Activated CD8-positive, alpha-beta memory T cell treated with anti-CD3 and anti-CD28 coated beads, Interleukin-2, amount 10 ng/mL, durations not matched to agents 7 days and 5 days (primary cell): ENCODE data around the gene FBLN5. TPM values are rescaled to one million over a fixed set of nuclear protein-coding genes. Genes with fewer than 3 reads are reported as not detected.
A peak's percentile ranks its signal among the peaks of the same experiment; 100 is the strongest.
"Not testable (repeated sequence)": the region's sequence is repeated elsewhere in the genome, so short reads cannot be mapped to it uniquely, and the experiment has no call there.

Experiments used
- ATAC-seq: fragments of 150-1000 bp; cut with Tn5 transposase; one replicate; pipeline ENCODE4 v1.10.0; 2021; ENCODE audit warnings: moderate library complexity
- CTCF ChIA-PET: fragments of 350-600 bp; sonication (Branson Sonifier 250); formaldehyde crosslinking; loops from one replicate; lab custom pipeline; 2021; ENCODE audit warnings: antibody characterized with exemption; lab: Charles Lee
- DNase-seq: peaks from one replicate; pipeline ENCODE4 v3.0.0-alpha.2; 2020
- H3K27ac Mint-ChIP-seq: one replicate; pipeline ENCODE4 v1.8.0; 2021; ENCODE audit warnings: mild to moderate bottlenecking, mixed read lengths
- H3K27me3 Mint-ChIP-seq: one replicate; pipeline ENCODE4 v1.8.0; 2021; ENCODE audit warnings: mixed read lengths
- H3K36me3 Mint-ChIP-seq: one replicate; pipeline ENCODE4 v1.8.0; 2021; ENCODE audit warnings: mild to moderate bottlenecking, mixed read lengths
- H3K4me1 Mint-ChIP-seq: one replicate; pipeline ENCODE4 v1.8.0; 2021; ENCODE audit warnings: mixed read lengths
- H3K4me3 Mint-ChIP-seq: one replicate; pipeline ENCODE4 v1.8.0; 2021; ENCODE audit warnings: mild to moderate bottlenecking, moderate library complexity, mixed read lengths
- H3K9me3 Mint-ChIP-seq: one replicate; pipeline ENCODE4 v1.8.0; 2022; ENCODE audit warnings: low read depth, mixed read lengths
- total RNA-seq, 2 experiments: library from RNA; stranded (reverse); gene quantifications; one replicate each; pipeline ENCODE4 v1.2.3, GENCODE V29; 2021

FBLN5 gene
- total RNA-seq, 2 experiments from 2014 or later, result 0.23 to 0.73 TPM

- H3K4me1 Mint-ChIP-seq, result peaks cover 30% of the 10 kb centered on the region
- CTCF ChIA-PET, result no interaction called here
Measured at GRCh38 chr14:91854327-91854934, 93.1 kb downstream of the FBLN5 start.

GRCh38 chr14:91851563-91851962, 95.9 kb downstream of the FBLN5 start:
- peaks cover 43% of the 10 kb centered on the region for H3K36me3 Mint-ChIP-seq
- CTCF ChIA-PET, result no interaction called here
- no peak overlapping the region for H3K4me3 Mint-ChIP-seq
- no peaks in the 10 kb centered on the region for H3K27me3 Mint-ChIP-seq
- H3K4me1 Mint-ChIP-seq, result peaks cover 12% of the 10 kb centered on the region
- peaks cover 3% of the 10 kb centered on the region for H3K9me3 Mint-ChIP-seq
- no peak for ATAC-seq
- no peak for DNase-seq
- no peak overlapping the region for H3K27ac Mint-ChIP-seq

More at GRCh38 chr14:91854327-91854934, 93.1 kb downstream of the FBLN5 start:
- no peak for DNase-seq
- Mint-ChIP-seq H3K4me3 (no peak overlapping the region), H3K9me3 (no peaks in the 10 kb centered on the region), H3K27ac (no peak overlapping the region), H3K36me3 (peaks cover 49% of the 10 kb centered on the region), H3K27me3 (no peaks in the 10 kb centered on the region)
- ATAC-seq, result no peak

- CTCF ChIA-PET, result no interaction called here
- ATAC-seq (no peak), DNase-seq (no peak)
- Mint-ChIP-seq H3K27ac (no peak overlapping the region), H3K36me3 (peaks cover 39% of the 10 kb centered on the region), H3K4me3 (no peak overlapping the region), H3K27me3 (no peaks in the 10 kb centered on the region), H3K9me3 (peaks cover 3% of the 10 kb centered on the region), H3K4me1 (no peaks in the 10 kb centered on the region)
Measured at GRCh38 chr14:91848504-91849001, 98.9 kb downstream of the FBLN5 start.

GRCh38 chr14:91847693-91848092, 99.8 kb downstream of the FBLN5 start:
- Mint-ChIP-seq H3K9me3 (peaks cover 3% of the 10 kb centered on the region), H3K36me3 (peaks cover 37% of the 10 kb centered on the region), H3K4me3 (no peak overlapping the region), H3K27ac (no peak overlapping the region), H3K4me1 (no peaks in the 10 kb centered on the region), H3K27me3 (no peaks in the 10 kb centered on the region)
- ATAC-seq, result no peak
- CTCF ChIA-PET, result no interaction called here
- no peak for DNase-seq

- Mint-ChIP-seq H3K27me3 (no peaks in the 10 kb centered on the region), H3K9me3 (peaks cover 3% of the 10 kb centered on the region), H3K36me3 (peaks cover 41% of the 10 kb centered on the region), H3K4me3 (no peak overlapping the region), H3K27ac (no peak overlapping the region), H3K4me1 (no peaks in the 10 kb centered on the region)
- DNase-seq, result no peak
- CTCF ChIA-PET, result interaction anchor here (1.2 to 1.6 kb wide), 2 partner anchors 18 to 22 kb away, joined by 3 to 5 read pairs; partner anchors contain the start of gene TC2N
- ATAC-seq, result no peak
Measured at GRCh38 chr14:91845652-91846051, 101.8 kb downstream of the FBLN5 start.

GRCh38 chr14:91845056-91845455, 102.4 kb downstream of the FBLN5 start:
- H3K36me3 Mint-ChIP-seq, result peaks cover 41% of the 10 kb centered on the region
- H3K4me1 Mint-ChIP-seq, H3K9me3 Mint-ChIP-seq, H3K4me3 Mint-ChIP-seq, ATAC-seq, H3K27ac Mint-ChIP-seq, DNase-seq, H3K27me3 Mint-ChIP-seq: not testable (repeated sequence)
- CTCF ChIA-PET, result interaction anchor here (1.2 to 1.6 kb wide), 2 partner anchors 17 to 22 kb away, joined by 3 to 5 read pairs; partner anchors contain the start of gene TC2N

DNA sequence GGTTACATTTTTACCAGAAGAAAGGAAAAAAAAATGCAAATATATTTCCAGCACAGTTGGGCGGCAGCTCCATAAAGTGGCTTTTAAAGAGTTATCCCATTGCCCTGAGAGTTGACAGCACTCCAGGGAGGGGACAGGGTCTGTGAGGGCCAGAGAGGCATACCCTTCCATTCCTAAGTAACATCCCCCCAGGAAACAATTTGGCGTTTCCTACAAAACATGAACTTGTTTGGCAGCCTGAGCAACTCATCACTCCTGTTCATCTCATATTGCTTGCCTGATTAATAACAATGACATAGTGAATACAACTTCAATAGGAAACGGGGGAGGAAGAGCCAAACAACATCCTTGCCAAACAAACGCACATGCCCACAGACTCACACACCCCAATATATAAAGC, 103.5 kb downstream of the FBLN5 start:
- ATAC-seq (no peak), DNase-seq (no peak)
- Mint-ChIP-seq H3K4me3 (no peak overlapping the region), H3K4me1 (peaks cover 3% of the 10 kb centered on the region), H3K36me3 (peaks cover 45% of the 10 kb centered on the region), H3K27me3 (no peaks in the 10 kb centered on the region), H3K27ac (no peak overlapping the region), H3K9me3 (peaks cover 3% of the 10 kb centered on the region)
- CTCF ChIA-PET, result interaction anchor here (1.1 kb wide), 1 partner anchor 55 kb away, joined by 3 read pairs; no protein-coding TSS in a partner anchor

DNA sequence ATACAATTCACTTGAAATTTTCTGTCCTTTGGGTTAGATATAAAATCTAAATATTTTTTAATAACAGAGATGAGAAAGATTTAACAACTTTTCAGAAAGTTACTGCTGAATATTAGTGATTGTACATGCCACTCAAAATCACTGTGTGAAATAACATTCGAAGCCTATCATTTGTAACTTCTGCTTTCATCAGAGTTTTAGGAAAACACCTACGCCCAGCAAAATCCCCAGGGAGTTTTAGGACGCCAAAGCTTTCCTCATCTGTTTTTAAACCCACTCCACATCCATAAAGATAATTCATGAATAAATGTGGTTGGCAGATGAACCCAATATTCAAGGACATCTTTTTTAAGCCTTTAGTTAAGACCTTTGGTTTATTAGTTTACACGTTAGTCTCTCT, 104.1 kb downstream of the FBLN5 start:
- peaks cover 5% of the 10 kb centered on the region for H3K4me1 Mint-ChIP-seq
- peaks cover 42% of the 10 kb centered on the region for H3K36me3 Mint-ChIP-seq
- DNase-seq (no peak), ATAC-seq (no peak)
- no peak overlapping the region for H3K4me3 Mint-ChIP-seq
- CTCF ChIA-PET, result interaction anchor here (1.1 kb wide), 1 partner anchor 55 kb away, joined by 3 read pairs; no protein-coding TSS in a partner anchor
- H3K27me3 Mint-ChIP-seq, result no peaks in the 10 kb centered on the region
- no peaks in the 10 kb centered on the region for H3K9me3 Mint-ChIP-seq
- no peak overlapping the region for H3K27ac Mint-ChIP-seq

DNA sequence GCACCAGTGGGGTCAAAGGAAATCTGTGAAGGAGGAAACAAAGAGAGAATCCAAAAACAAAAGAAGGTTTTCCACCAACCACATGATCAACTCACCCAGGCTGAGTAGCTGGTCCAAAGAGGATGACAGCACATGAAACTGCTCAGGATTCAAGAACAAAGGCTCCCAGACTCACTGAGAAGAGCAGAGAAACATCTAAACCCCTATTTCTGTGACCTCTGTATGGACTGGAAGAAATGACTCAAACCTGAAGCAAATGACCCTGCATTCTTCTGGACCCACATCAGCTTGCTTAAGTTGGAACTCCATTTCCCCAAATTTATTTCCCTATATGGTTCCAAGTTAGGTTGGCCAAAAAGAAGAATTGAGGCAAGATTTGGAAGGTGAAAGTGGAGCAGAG, 106.4 kb downstream of the FBLN5 start:
- Mint-ChIP-seq H3K9me3 (no peaks in the 10 kb centered on the region), H3K27ac (no peak overlapping the region), H3K27me3 (no peaks in the 10 kb centered on the region), H3K36me3 (peaks cover 40% of the 10 kb centered on the region), H3K4me1 (peaks cover 19% of the 10 kb centered on the region), H3K4me3 (no peak overlapping the region)
- no peak for DNase-seq
- no peak for ATAC-seq
- CTCF ChIA-PET, result interaction anchor here (1.5 kb wide), 1 partner anchor 10 kb away, joined by 4 read pairs; no protein-coding TSS in a partner anchor

- Mint-ChIP-seq H3K4me1 (peaks cover 26% of the 10 kb centered on the region), H3K36me3 (peaks cover 35% of the 10 kb centered on the region)
Measured at GRCh38 chr14:91839749-91840148, 107.7 kb downstream of the FBLN5 start.

GRCh38 chr14:91837076-91837475, 110.4 kb downstream of the FBLN5 start:
- Mint-ChIP-seq H3K4me3 (peak overlapping the region; percentile 81), H3K36me3 (peaks cover 30% of the 10 kb centered on the region), H3K9me3 (no peaks in the 10 kb centered on the region), H3K27ac (peak overlapping the region; percentile 53), H3K27me3 (peaks cover 11% of the 10 kb centered on the region), H3K4me1 (peaks cover 43% of the 10 kb centered on the region)
- CTCF ChIA-PET, result interaction anchor here (1.9 kb wide), 1 partner anchor 62 kb away, joined by 4 read pairs; no protein-coding TSS in a partner anchor
- no peak for DNase-seq
- no peak for ATAC-seq

More at GRCh38 chr14:91839749-91840148, 107.7 kb downstream of the FBLN5 start:
- Mint-ChIP-seq H3K27me3 (peaks cover 7% of the 10 kb centered on the region), H3K9me3 (no peaks in the 10 kb centered on the region), H3K4me3 (no peak overlapping the region), H3K27ac (no peak overlapping the region)
- no peak for DNase-seq
- CTCF ChIA-PET, result interaction anchor here (1.0 to 1.5 kb wide), 2 partner anchors 11 to 44 kb away, joined by 3 to 4 read pairs; no protein-coding TSS in a partner anchor
- ATAC-seq, result no peak

DNA sequence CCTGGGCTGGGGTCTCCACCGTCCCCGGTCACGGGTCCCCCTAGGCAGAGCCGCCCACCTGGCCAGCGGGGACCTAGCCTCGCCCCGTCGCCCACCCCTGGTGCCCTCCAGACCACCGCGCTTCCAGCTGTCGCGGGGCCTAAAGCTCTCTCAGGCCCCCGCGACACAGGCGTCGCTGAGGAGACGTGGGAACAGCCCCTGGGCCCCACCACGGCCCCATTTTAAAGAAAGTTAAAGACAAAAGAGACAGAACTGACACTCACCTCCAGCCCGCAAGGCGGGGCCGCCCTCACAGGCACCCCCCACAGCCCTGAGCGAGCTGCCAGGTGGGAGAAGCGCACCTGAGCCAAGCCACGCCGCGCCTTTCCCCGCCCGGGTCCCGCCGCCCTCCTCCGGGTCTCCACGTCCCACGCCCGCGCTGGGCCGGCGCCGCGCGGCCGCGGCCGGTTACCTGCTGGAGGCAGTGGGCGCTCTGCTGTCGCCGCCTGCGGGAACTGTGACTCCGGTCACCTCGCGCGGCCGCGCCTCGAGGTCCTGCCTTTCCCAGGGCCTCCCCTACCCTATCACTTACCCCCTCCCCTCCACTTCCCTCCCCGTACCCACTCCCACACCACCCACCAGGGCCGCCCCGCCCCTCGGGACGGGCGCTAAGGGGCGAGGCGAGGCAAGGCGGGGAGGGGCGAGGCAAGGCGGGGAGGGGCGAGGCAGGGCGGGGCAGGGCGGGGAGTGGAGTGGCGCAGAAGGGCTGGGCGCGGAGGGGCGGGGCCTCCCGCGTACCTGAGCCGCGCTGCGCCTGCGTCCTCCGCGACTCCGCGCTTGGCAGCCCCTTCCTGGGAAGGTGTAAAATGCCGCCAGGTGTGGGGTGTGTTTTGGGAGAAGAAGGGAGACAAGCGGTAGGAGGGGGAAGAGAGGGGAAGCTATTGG, 111.3 kb downstream of the FBLN5 start:
- peaks cover 24% of the 10 kb centered on the region for H3K36me3 Mint-ChIP-seq
- peaks cover 11% of the 10 kb centered on the region for H3K27me3 Mint-ChIP-seq
- H3K9me3 Mint-ChIP-seq, result no peaks in the 10 kb centered on the region
- H3K4me1 Mint-ChIP-seq, result peaks cover 45% of the 10 kb centered on the region
- CTCF ChIA-PET, result interaction anchor here (0.8 to 1.9 kb wide), 7 partner anchors 12 to 75 kb away, joined by 3 to 8 read pairs (median 4); no protein-coding TSS in a partner anchor
- H3K27ac Mint-ChIP-seq, result peak overlapping the region; percentile 53
- H3K4me3 Mint-ChIP-seq, result peak overlapping the region; percentile 81
- DNase-seq (peak; percentile 87), ATAC-seq (peak; percentile 95)
